ENCODE measurements around the gene TSPEAR. TPM values are rescaled to one million over a fixed set of nuclear protein-coding genes. Genes with fewer than 3 reads are reported as not detected.

TSPEAR gene
- total RNA-seq, 1 donor from 2014 or later = 0.34 TPM

- Mint-ChIP-seq H3K36me3 (peaks cover 6% of the 10 kb centered on the region), H3K4me3 (no peak overlapping the region), H3K4me1 (ENCODE audit: unreplicated experiment) (peaks cover 20% of the 10 kb centered on the region), H3K9me3 (peaks cover 9% of the 10 kb centered on the region), H3K27me3 (no peaks in the 10 kb centered on the region), H3K27ac (peak overlapping the region; percentile 71)
- no peak for TF ChIP-seq CTCF (conservative IDR thresholded peaks at IDR 0.05)
- DNase-seq (ENCODE audit: extremely low spot score, unreplicated experiment) = no peak
Measured at GRCh38 chr21:44547656-44548331, 163.6 kb downstream of the TSPEAR start.

- peaks cover 14% of the 10 kb centered on the region for H3K4me1 Mint-ChIP-seq (ENCODE audit: unreplicated experiment)
- no peak for DNase-seq (ENCODE audit: extremely low spot score, unreplicated experiment)
- H3K36me3 Mint-ChIP-seq = peaks cover 6% of the 10 kb centered on the region
- H3K27me3 Mint-ChIP-seq = no peaks in the 10 kb centered on the region
- no peak overlapping the region for H3K4me3 Mint-ChIP-seq
- H3K9me3 Mint-ChIP-seq = peaks cover 9% of the 10 kb centered on the region
- no peak overlapping the region for H3K27ac Mint-ChIP-seq
- TF ChIP-seq CTCF (conservative IDR thresholded peaks at IDR 0.05) = no peak
Measured at GRCh38 chr21:44544566-44544965, 166.8 kb downstream of the TSPEAR start.

- Mint-ChIP-seq H3K9me3 (peaks cover 9% of the 10 kb centered on the region), H3K27ac (no peak overlapping the region), H3K36me3 (peaks cover 6% of the 10 kb centered on the region), H3K4me1 (ENCODE audit: unreplicated experiment) (no peaks in the 10 kb centered on the region), H3K4me3 (no peak overlapping the region), H3K27me3 (no peaks in the 10 kb centered on the region)
- no peak for DNase-seq (ENCODE audit: extremely low spot score, unreplicated experiment)
- TF ChIP-seq CTCF (conservative IDR thresholded peaks at IDR 0.05) = no peak
Measured at GRCh38 chr21:44542716-44543115, 168.7 kb downstream of the TSPEAR start.

GRCh38 chr21:44540741-44541288 lies 170.6 kb downstream of the TSPEAR start:
- DNase-seq (ENCODE audit: extremely low spot score, unreplicated experiment) = no peak
- Mint-ChIP-seq H3K36me3 (no peaks in the 10 kb centered on the region), H3K27ac (no peak overlapping the region), H3K27me3 (no peaks in the 10 kb centered on the region), H3K4me1 (ENCODE audit: unreplicated experiment) (no peaks in the 10 kb centered on the region), H3K4me3 (no peak overlapping the region), H3K9me3 (no peaks in the 10 kb centered on the region)
- no peak for TF ChIP-seq CTCF (conservative IDR thresholded peaks at IDR 0.05)

GRCh38 chr21:44539991-44540666 lies 171.2 kb downstream of the TSPEAR start, which contains the start of gene KRTAP10-1:
KRTAP10-1 (minus strand) TSS chr21:44540195; CDS start chr21:44540150, 45 bp downstream.
- no peak within 1 kb of the TSS for H3K27ac Mint-ChIP-seq

More at GRCh38 chr21:44539991-44540666, 171.2 kb downstream of the TSPEAR start, which contains the start of gene KRTAP10-1:
- Mint-ChIP-seq H3K36me3 (no peaks in the 10 kb centered on the region), H3K4me1 (ENCODE audit: unreplicated experiment) (no peaks in the 10 kb centered on the region), H3K27me3 (no peaks in the 10 kb centered on the region), H3K4me3 (no peak within 1 kb of the TSS), H3K9me3 (no peaks in the 10 kb centered on the region)
- no peak for DNase-seq (ENCODE audit: extremely low spot score, unreplicated experiment)
- no peak for TF ChIP-seq CTCF (conservative IDR thresholded peaks at IDR 0.05)

All from type B pancreatic cell (in vitro differentiated cells).